ENCODE measurements around the gene CGB3. TPM values are rescaled to one million over a fixed set of nuclear protein-coding genes. Genes with fewer than 3 reads are reported as not detected.

Gene CGB3
- total RNA-seq, 4 donors from 2014 or later, result not detected

- no peaks in the 10 kb centered on the region for H3K27me3 ChIP-seq
- H3K36me3 ChIP-seq, result peaks cover 70% of the 10 kb centered on the region
- H3K4me1 ChIP-seq, result no peaks in the 10 kb centered on the region
- H3K9me3 ChIP-seq, result no peaks in the 10 kb centered on the region
- no peak for TF ChIP-seq POLR2AphosphoS5 (IDR thresholded peaks at IDR 0.05)
- no peak for TF ChIP-seq EP300 (IDR thresholded peaks at IDR 0.05)
- TF ChIP-seq CTCF (IDR thresholded peaks at IDR 0.05), result no peak
- TF ChIP-seq POLR2A (IDR thresholded peaks at IDR 0.05), result no peak
- H3K27ac ChIP-seq, result no peak overlapping the region
- DNase-seq (ENCODE audit: low spot score in 2 of 2), result no peak
- WGBS, result 92% methylated on average over 7 of the region's 7 CpGs
- no peak overlapping the region for H3K4me3 ChIP-seq
Measured at GRCh38 chr19:49004964-49005614, 19.0 kb downstream of the CGB3 start.

- DNase-seq (ENCODE audit: low spot score in 2 of 2), result no peak
- no peaks in the 10 kb centered on the region for H3K9me3 ChIP-seq
- no peak overlapping the region for H3K4me3 ChIP-seq
- peaks cover 61% of the 10 kb centered on the region for H3K36me3 ChIP-seq
- no peaks in the 10 kb centered on the region for H3K27me3 ChIP-seq
- TF ChIP-seq EP300 (IDR thresholded peaks at IDR 0.05) (no peak), CTCF (IDR thresholded peaks at IDR 0.05) (no peak), POLR2AphosphoS5 (IDR thresholded peaks at IDR 0.05) (no peak), POLR2A (IDR thresholded peaks at IDR 0.05) (no peak)
- no peak overlapping the region for H3K27ac ChIP-seq
- H3K4me1 ChIP-seq, result no peaks in the 10 kb centered on the region
- 99% methylated on average over 15 of the region's 15 CpGs for WGBS
Measured at GRCh38 chr19:49004133-49004532, 20.0 kb downstream of the CGB3 start.

- DNase-seq (ENCODE audit: low spot score in 2 of 2), result no peak
- no peak for TF ChIP-seq POLR2A (IDR thresholded peaks at IDR 0.05)
- no peak for TF ChIP-seq POLR2AphosphoS5 (IDR thresholded peaks at IDR 0.05)
- no peak for TF ChIP-seq EP300 (IDR thresholded peaks at IDR 0.05)
- TF ChIP-seq CTCF (IDR thresholded peaks at IDR 0.05), result peak; percentile 17 to 66
- H3K36me3 ChIP-seq, result peaks cover 24% of the 10 kb centered on the region
- no peaks in the 10 kb centered on the region for H3K27me3 ChIP-seq
- peaks cover 7% of the 10 kb centered on the region for H3K4me1 ChIP-seq
- no peak overlapping the region for H3K4me3 ChIP-seq
- 87% methylated on average over 6 of the region's 16 CpGs for WGBS
- no peaks in the 10 kb centered on the region for H3K9me3 ChIP-seq
- no peak overlapping the region for H3K27ac ChIP-seq
Measured at GRCh38 chr19:48999481-49000325, 24.4 kb downstream of the CGB3 start.

- TF ChIP-seq POLR2AphosphoS5 (IDR thresholded peaks at IDR 0.05) (no peak), CTCF (IDR thresholded peaks at IDR 0.05) (peak in 1 of 2 donors; percentile 30)
- H3K4me3 ChIP-seq, result no peak overlapping the region
- WGBS, result 84% methylated on average over 3 of the region's 5 CpGs
- peaks cover 15% of the 10 kb centered on the region for H3K4me1 ChIP-seq
- no peaks in the 10 kb centered on the region for H3K9me3 ChIP-seq
- no peak for DNase-seq (ENCODE audit: low spot score in 2 of 2)
- no peak overlapping the region for H3K27ac ChIP-seq
- H3K36me3 ChIP-seq, result peaks cover 8% of the 10 kb centered on the region
- H3K27me3 ChIP-seq, result no peaks in the 10 kb centered on the region
Measured at GRCh38 chr19:48997972-48998371, 26.2 kb downstream of the CGB3 start.

GRCh38 chr19:48994035-48994386 lies 30.1 kb downstream of the CGB3 start:
- 0% methylated on average over 13 of the region's 13 CpGs for WGBS

More at GRCh38 chr19:48994035-48994386, 30.1 kb downstream of the CGB3 start:
- Histone ChIP-seq H3K4me1 (peaks cover 44% of the 10 kb centered on the region), H3K4me3 (peak overlapping the region; percentile 76), H3K36me3 (peaks cover 2% of the 10 kb centered on the region), H3K27me3 (no peaks in the 10 kb centered on the region), H3K9me3 (no peaks in the 10 kb centered on the region), H3K27ac (peak overlapping the region; percentile 95)
- DNase-seq (ENCODE audit: low spot score in 2 of 2), result no peak
- TF ChIP-seq POLR2AphosphoS5 (IDR thresholded peaks at IDR 0.05) (no peak), POLR2A (IDR thresholded peaks at IDR 0.05) (no peak), CTCF (IDR thresholded peaks at IDR 0.05) (no peak), EP300 (IDR thresholded peaks at IDR 0.05) (no peak)

Data from suprapubic skin (tissue), 4 donors.